Caco-2 (cell line): ENCODE results near the gene KCNJ1. TPM values are rescaled to one million over a fixed set of nuclear protein-coding genes. Genes with fewer than 3 reads are reported as not detected.

Experiments
- BruUV-seq: library from RNA; stranded (reverse); fragments of 400-500 nt; replicated peaks from 2 replicates; lab custom pipeline; 2021; lab: Mats Ljungman, UMichigan
- CTCF ChIA-PET: fragments of 300-600 bp; sonication (Branson Sonifier 250); formaldehyde crosslinking; loops from one replicate; lab custom pipeline; 2022; ENCODE audit warnings: antibody characterized with exemption; lab: Charles Lee
- POLR2A ChIA-PET: fragments of 300-600 bp; sonication (Branson Sonifier 250); formaldehyde crosslinking; loops from one replicate; lab custom pipeline; 2022; ENCODE audit warnings: antibody characterized with exemption; lab: Charles Lee
- DNase-seq, 2 experiments: peaks; one replicate each; pipeline versions ENCODE4 v3.0.0 to v3.0.0-alpha.2; 2020 to 2022
- H3K27me3 ChIP-seq: replicated peaks from 2 replicates; pipeline ENCODE4 v1.6.0; 2011; ENCODE audit warnings: low read length; ENCODE audit not compliant: control insufficient read depth, insufficient read depth
- H3K36me3 ChIP-seq: 2 replicates; pipeline ENCODE4 v1.5.1; 2011; ENCODE audit warnings: low read length; ENCODE audit not compliant: control insufficient read depth, insufficient read depth
- H3K4me1 ChIP-seq: fragments of 250-450 bp; sonication (Bioruptor Pico); 2 replicates; pipeline ENCODE4 v1.5.1; 2020; ENCODE audit warnings: mild to moderate bottlenecking
- H3K4me3 ChIP-seq: 2 replicates; pipeline ENCODE4 v1.5.1; 2011; ENCODE audit warnings: low read depth, mild to moderate bottlenecking, control low read depth, low read length
- H3K9me3 ChIP-seq: fragments of 250-450 bp; sonication (Bioruptor Pico); 2 replicates; pipeline ENCODE4 v1.5.1; 2020; ENCODE audit warnings: mild to moderate bottlenecking, moderate library complexity
- H3K27ac Mint-ChIP-seq: one replicate; pipeline ENCODE4 v1.8.0; 2022; ENCODE audit warnings: mixed read lengths; ENCODE audit not compliant: unreplicated experiment
- H3K27me3 Mint-ChIP-seq: one replicate; pipeline ENCODE4 v1.8.0; 2022; ENCODE audit warnings: mixed read lengths; ENCODE audit not compliant: insufficient read depth, unreplicated experiment
- H3K36me3 Mint-ChIP-seq: one replicate; pipeline ENCODE4 v1.8.0; 2022; ENCODE audit warnings: mild to moderate bottlenecking, mixed read lengths; ENCODE audit not compliant: insufficient read depth, unreplicated experiment
- H3K4me1 Mint-ChIP-seq: one replicate; pipeline ENCODE4 v1.8.0; 2022; ENCODE audit warnings: low read depth, mixed read lengths; ENCODE audit not compliant: unreplicated experiment
- H3K4me3 Mint-ChIP-seq: one replicate; pipeline ENCODE4 v1.8.0; 2022; ENCODE audit warnings: mild to moderate bottlenecking, moderate library complexity, mixed read lengths; ENCODE audit not compliant: unreplicated experiment
- H3K9me3 Mint-ChIP-seq: one replicate; pipeline ENCODE4 v1.8.0; 2022; ENCODE audit warnings: mixed read lengths; ENCODE audit not compliant: unreplicated experiment
- intact Hi-C: fragments of 100-400 bp; cut with micrococcal nuclease; formaldehyde crosslinking; loops from one replicate; pipeline ENCODE4 v1.10.0; 2022; ENCODE audit not compliant: unreplicated experiment
- total RNA-seq: library from RNA; stranded (reverse); gene quantifications from 2 replicates; pipeline ENCODE4 v1.2.3, GENCODE V29; 2022
- TF ChIP-seq, protein P1 (sequence below), 2 experiments: fragments of 200-600 bp in 1 of 2; IDR thresholded peaks; 1 replicate in 1 of 2; 2 replicates in 1 of 2; pipeline versions ENCODE4 v1.5.1 to v1.8.0; 2011 to 2022; ENCODE audit warnings: antibody characterized with exemption in 1 of 2, control low read depth in 1 of 2, inconsistent platforms in 1 of 2, low read depth in 1 of 2, low read length in 1 of 2, mild to moderate bottlenecking in 1 of 2, moderate library complexity in 1 of 2; ENCODE audit not compliant: insufficient read depth in 1 of 2, severe bottlenecking in 1 of 2, unreplicated experiment in 1 of 2

The KCNJ1 gene
- total RNA-seq, 1 experiment from 2014 or later, result not detected

DNA sequence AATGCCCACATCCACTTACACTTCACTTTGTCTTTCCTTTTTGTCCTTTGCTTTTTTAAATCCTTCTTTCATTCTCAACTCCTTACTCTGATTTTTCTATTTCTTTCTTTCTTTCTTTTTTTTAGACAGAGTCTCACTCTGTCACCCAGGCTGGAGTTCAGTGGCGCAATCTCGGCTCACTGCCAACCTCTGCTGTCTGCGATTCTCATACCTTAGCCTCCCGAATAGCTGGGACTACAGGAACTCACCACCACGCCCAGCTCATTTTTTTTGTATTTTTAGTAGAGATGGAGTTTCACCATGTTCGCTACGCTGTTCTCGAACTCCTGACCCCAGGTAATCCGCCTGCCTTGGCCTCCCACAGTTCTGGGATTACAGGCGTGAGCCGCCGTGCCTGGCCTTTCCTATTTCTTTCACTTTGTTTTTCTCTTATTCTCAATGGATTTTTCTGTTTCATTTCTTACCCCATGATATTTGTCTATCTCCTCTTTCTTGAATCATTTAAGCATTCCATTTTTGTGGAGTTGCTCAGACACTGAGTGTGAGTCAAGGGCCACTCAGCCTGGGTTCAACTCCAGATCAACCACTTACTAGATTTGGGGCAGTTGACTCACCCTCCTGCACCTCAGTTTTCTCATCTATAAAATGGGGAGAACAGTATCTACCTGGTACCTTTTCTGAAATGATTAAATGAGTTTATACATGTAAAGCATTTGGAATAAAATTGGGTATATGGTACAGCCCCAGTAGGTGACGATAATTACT lies 31.7 kb upstream of the KCNJ1 start:
- POLR2A ChIA-PET, result no interaction called here

DNA sequence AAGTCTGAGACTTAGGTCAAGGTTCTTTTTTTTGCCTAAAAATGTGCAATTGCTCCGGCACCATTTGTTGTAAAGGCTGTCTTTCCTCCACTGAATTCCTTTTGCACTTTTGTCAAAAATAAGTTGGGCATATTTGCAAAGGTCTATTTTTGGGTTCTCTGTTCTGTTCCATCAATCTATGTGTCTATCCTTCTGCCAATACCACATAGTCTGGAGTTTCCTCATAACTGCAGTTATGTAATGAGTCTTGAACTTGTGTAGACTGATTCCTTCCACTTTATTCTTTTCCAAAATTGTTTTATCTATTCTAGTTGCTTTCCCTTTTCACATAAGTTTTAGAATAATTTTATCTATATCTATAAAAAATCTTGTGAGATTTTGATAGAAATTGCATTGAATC lies 30.7 kb upstream of the KCNJ1 start:
- Histone ChIP-seq H3K27me3 (no peaks in the 10 kb centered on the region), H3K4me1 (no peaks in the 10 kb centered on the region), H3K4me3 (no peak overlapping the region), H3K36me3 (no peaks in the 10 kb centered on the region), H3K9me3 (no peaks in the 10 kb centered on the region)
- no peak for DNase-seq
- peaks cover 11% of the 10 kb centered on the region for H3K27me3 Mint-ChIP-seq
- intact Hi-C loops, result no loop called here
- no peak overlapping the region for H3K27ac Mint-ChIP-seq
- H3K9me3 Mint-ChIP-seq, result no peaks in the 10 kb centered on the region
- POLR2A ChIA-PET, result no interaction called here
- CTCF ChIA-PET, result no interaction called here
- H3K36me3 Mint-ChIP-seq, result no peaks in the 10 kb centered on the region
- no TSS peak for BruUV-seq
- no peaks in the 10 kb centered on the region for H3K4me1 Mint-ChIP-seq
- no peak overlapping the region for H3K4me3 Mint-ChIP-seq
- TF ChIP-seq, protein P1, sequence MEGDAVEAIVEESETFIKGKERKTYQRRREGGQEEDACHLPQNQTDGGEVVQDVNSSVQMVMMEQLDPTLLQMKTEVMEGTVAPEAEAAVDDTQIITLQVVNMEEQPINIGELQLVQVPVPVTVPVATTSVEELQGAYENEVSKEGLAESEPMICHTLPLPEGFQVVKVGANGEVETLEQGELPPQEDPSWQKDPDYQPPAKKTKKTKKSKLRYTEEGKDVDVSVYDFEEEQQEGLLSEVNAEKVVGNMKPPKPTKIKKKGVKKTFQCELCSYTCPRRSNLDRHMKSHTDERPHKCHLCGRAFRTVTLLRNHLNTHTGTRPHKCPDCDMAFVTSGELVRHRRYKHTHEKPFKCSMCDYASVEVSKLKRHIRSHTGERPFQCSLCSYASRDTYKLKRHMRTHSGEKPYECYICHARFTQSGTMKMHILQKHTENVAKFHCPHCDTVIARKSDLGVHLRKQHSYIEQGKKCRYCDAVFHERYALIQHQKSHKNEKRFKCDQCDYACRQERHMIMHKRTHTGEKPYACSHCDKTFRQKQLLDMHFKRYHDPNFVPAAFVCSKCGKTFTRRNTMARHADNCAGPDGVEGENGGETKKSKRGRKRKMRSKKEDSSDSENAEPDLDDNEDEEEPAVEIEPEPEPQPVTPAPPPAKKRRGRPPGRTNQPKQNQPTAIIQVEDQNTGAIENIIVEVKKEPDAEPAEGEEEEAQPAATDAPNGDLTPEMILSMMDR (IDR thresholded peaks at IDR 0.05; ENCODE audit: insufficient read depth in 1 of 2, low read depth in 1 of 2, low read length in 1 of 2, severe bottlenecking in 1 of 2, unreplicated experiment in 1 of 2), result no peak

More for the DNA sequence above, 31.7 kb upstream of the KCNJ1 start:
- Histone ChIP-seq H3K4me1 (no peaks in the 10 kb centered on the region), H3K9me3 (no peaks in the 10 kb centered on the region), H3K4me3 (no peak overlapping the region), H3K27me3 (no peaks in the 10 kb centered on the region), H3K36me3 (no peaks in the 10 kb centered on the region)
- Mint-ChIP-seq H3K27ac (no peak overlapping the region), H3K4me1 (no peaks in the 10 kb centered on the region), H3K4me3 (no peak overlapping the region), H3K9me3 (no peaks in the 10 kb centered on the region), H3K27me3 (peaks cover 11% of the 10 kb centered on the region), H3K36me3 (no peaks in the 10 kb centered on the region)
- CTCF ChIA-PET, result interaction anchor here (1.0 kb wide), 1 partner anchor 13 kb away, joined by 3 read pairs; no protein-coding TSS in a partner anchor
- DNase-seq, result no peak
- intact Hi-C loops, result no loop called here
- TF ChIP-seq, protein P1 (IDR thresholded peaks at IDR 0.05; ENCODE audit: insufficient read depth in 1 of 2, low read depth in 1 of 2, low read length in 1 of 2, severe bottlenecking in 1 of 2, unreplicated experiment in 1 of 2), result no peak
- BruUV-seq, result no TSS peak

DNA sequence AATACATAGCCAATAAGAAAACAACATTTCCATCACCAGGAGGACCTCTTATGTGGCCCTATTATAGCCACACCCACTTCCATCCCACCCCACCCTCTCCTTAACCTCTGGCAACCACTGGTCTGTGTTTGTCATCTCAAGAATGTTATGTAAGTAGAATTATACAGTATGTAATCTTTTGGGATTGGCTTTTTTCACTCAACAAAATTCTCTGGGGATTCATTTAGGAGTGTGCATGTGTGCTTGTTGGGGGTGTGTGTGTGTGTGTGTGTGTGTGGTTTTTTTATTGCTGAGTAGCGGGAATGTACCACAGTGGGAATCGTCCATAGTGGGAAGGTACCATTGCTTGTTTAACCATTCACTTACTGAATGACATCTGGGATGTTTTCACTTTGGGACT lies 29.3 kb upstream of the KCNJ1 start:
- POLR2A ChIA-PET, result no interaction called here
- H3K36me3 Mint-ChIP-seq, result no peaks in the 10 kb centered on the region
- H3K27me3 Mint-ChIP-seq, result peaks cover 7% of the 10 kb centered on the region
- Histone ChIP-seq H3K9me3 (no peaks in the 10 kb centered on the region), H3K36me3 (no peaks in the 10 kb centered on the region), H3K4me1 (no peaks in the 10 kb centered on the region), H3K27me3 (no peaks in the 10 kb centered on the region), H3K4me3 (no peak overlapping the region)
- TF ChIP-seq, protein P1 (IDR thresholded peaks at IDR 0.05; ENCODE audit: insufficient read depth in 1 of 2, low read depth in 1 of 2, low read length in 1 of 2, severe bottlenecking in 1 of 2, unreplicated experiment in 1 of 2), result no peak
- BruUV-seq, result no TSS peak
- no peak for DNase-seq
- no peaks in the 10 kb centered on the region for H3K4me1 Mint-ChIP-seq
- H3K27ac Mint-ChIP-seq, result no peak overlapping the region
- intact Hi-C loops, result no loop called here
- H3K9me3 Mint-ChIP-seq, result no peaks in the 10 kb centered on the region
- CTCF ChIA-PET, result no interaction called here
- H3K4me3 Mint-ChIP-seq, result no peak overlapping the region
